ENCODE data around the gene ZNF488. TPM values are rescaled to one million over a fixed set of nuclear protein-coding genes. Genes with fewer than 3 reads are reported as not detected.

Gene ZNF488
- polyA plus RNA-seq, 1 donor from 2014 or later, result 0.85 TPM

DNA sequence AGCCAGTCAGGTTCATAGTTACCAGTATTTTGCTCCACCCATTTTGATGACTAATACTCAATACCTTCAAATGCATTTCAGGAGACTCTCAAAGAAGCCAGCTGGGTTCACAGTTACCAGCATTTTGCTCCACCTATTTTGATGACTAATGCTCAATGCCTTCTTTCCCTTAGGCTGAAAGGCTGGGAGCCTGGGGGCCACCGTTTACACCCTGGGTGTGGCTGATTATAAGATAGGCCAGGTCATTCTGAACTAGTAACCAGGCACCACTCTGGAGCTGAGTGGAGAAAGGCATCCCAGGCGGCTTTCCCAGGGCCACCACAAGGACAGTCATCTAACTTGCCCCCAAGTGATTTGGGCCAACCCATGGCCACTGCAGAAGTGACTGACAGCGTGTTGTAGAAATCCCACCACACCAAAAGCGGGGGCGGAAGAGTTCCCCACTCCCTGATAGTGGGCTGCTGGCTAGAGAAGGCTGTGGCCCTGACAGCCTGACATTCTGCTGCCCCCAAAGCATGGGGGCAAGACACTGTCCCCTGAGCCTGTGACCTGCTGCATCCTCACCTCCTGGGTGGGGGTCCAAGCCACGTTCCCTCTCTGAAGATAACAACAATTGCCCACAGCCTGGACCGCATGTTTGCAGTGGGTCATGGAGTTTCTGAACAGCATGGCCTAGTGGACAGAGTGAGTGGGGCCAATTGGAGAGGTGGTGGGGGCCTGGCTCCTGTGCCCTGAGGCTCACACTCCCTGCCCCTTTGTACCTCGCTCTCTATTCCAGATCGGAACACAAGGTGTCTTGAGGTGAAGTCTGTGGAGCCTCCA lies 23.0 kb upstream of the ZNF488 start:
- no peak overlapping the region for H3K4me2 ChIP-seq (ENCODE audit: low read length)

DNA sequence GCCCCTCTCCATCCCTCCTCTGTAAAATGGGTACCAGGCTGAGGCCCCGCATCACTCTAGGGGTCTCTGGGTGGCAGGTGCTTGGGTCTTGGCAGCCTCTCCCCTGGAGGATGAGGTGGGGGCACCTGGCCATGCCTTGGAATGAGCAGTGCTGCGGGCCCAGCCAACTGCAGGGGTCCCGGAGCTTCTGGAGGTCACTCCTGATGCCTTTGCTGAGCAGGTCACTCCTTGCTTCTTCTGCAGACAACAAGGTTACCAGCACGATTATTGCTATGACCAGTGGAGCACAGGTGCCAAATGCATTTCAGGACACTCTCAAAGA lies 22.4 kb upstream of the ZNF488 start:
- no peak overlapping the region for H3K4me3 ChIP-seq (ENCODE audit: low read length)
- H3K36me3 ChIP-seq (ENCODE audit: insufficient read depth, low read length), result no peaks in the 10 kb centered on the region
- H3F3A ChIP-seq (ENCODE audit: insufficient read depth, low read length, poor library complexity, severe bottlenecking), result no peaks in the 10 kb centered on the region
- no peaks in the 10 kb centered on the region for H4K20me1 ChIP-seq (ENCODE audit: insufficient read depth)
- H3K79me2 ChIP-seq (replicated peaks; ENCODE audit: insufficient read depth, low read length), result no peaks in the 10 kb centered on the region
- no peak overlapping the region for H3K27ac ChIP-seq (ENCODE audit: low read length)
- no peak overlapping the region for H3K9ac ChIP-seq (ENCODE audit: low read length)
- H3K9me2 ChIP-seq (ENCODE audit: insufficient read depth, low read length), result no peaks in the 10 kb centered on the region
- no peaks in the 10 kb centered on the region for H3K9me3 ChIP-seq (ENCODE audit: low read length)
- H2AFZ ChIP-seq (ENCODE audit: low read depth, low read length), result no peak overlapping the region
- H3K4me2 ChIP-seq (ENCODE audit: low read length), result no peak overlapping the region
- H3K27me3 ChIP-seq (ENCODE audit: insufficient read depth, low read depth, low read length), result no peaks in the 10 kb centered on the region
- no peak for TF ChIP-seq POLR2AphosphoS5 (IDR thresholded peaks at IDR 0.05)
- TF ChIP-seq, protein P1, sequence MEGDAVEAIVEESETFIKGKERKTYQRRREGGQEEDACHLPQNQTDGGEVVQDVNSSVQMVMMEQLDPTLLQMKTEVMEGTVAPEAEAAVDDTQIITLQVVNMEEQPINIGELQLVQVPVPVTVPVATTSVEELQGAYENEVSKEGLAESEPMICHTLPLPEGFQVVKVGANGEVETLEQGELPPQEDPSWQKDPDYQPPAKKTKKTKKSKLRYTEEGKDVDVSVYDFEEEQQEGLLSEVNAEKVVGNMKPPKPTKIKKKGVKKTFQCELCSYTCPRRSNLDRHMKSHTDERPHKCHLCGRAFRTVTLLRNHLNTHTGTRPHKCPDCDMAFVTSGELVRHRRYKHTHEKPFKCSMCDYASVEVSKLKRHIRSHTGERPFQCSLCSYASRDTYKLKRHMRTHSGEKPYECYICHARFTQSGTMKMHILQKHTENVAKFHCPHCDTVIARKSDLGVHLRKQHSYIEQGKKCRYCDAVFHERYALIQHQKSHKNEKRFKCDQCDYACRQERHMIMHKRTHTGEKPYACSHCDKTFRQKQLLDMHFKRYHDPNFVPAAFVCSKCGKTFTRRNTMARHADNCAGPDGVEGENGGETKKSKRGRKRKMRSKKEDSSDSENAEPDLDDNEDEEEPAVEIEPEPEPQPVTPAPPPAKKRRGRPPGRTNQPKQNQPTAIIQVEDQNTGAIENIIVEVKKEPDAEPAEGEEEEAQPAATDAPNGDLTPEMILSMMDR (IDR thresholded peaks at IDR 0.05; ENCODE audit: poor library complexity, severe bottlenecking), result no peak
- TF ChIP-seq EZH2 (IDR thresholded peaks at IDR 0.05; ENCODE audit: borderline replicate concordance, insufficient read depth, low read length, poor library complexity, severe bottlenecking), result no peak
- TF ChIP-seq TAF1 (IDR thresholded peaks at IDR 0.05; ENCODE audit: low read depth), result no peak
- TF ChIP-seq EP300 (conservative IDR thresholded peaks at IDR 0.05; ENCODE audit: poor library complexity, severe bottlenecking), result no peak
- TF ChIP-seq REST (IDR thresholded peaks at IDR 0.05; ENCODE audit: borderline replicate concordance), result no peak
- no peak for TF ChIP-seq RAD21 (conservative IDR thresholded peaks at IDR 0.05)

More for the DNA sequence above, 23.0 kb upstream of the ZNF488 start:
- no peaks in the 10 kb centered on the region for H3K9me2 ChIP-seq (ENCODE audit: insufficient read depth, low read length)
- no peaks in the 10 kb centered on the region for H3K36me3 ChIP-seq (ENCODE audit: insufficient read depth, low read length)
- H3K27me3 ChIP-seq (ENCODE audit: insufficient read depth, low read depth, low read length), result no peaks in the 10 kb centered on the region
- H3K4me3 ChIP-seq (ENCODE audit: low read length), result no peak overlapping the region
- H3F3A ChIP-seq (ENCODE audit: insufficient read depth, low read length, poor library complexity, severe bottlenecking), result no peaks in the 10 kb centered on the region
- no peak for TF ChIP-seq EZH2 (IDR thresholded peaks at IDR 0.05; ENCODE audit: borderline replicate concordance, insufficient read depth, low read length, poor library complexity, severe bottlenecking)
- no peak for TF ChIP-seq REST (IDR thresholded peaks at IDR 0.05; ENCODE audit: borderline replicate concordance)
- TF ChIP-seq MXI1 (conservative IDR thresholded peaks at IDR 0.05; ENCODE audit: poor library complexity, severe bottlenecking), result no peak
- TF ChIP-seq EP300 (conservative IDR thresholded peaks at IDR 0.05; ENCODE audit: poor library complexity, severe bottlenecking), result no peak
- TF ChIP-seq RAD21 (conservative IDR thresholded peaks at IDR 0.05), result no peak
- TF ChIP-seq SMC3 (conservative IDR thresholded peaks at IDR 0.05; ENCODE audit: poor library complexity), result no peak
- TF ChIP-seq, protein P1 (IDR thresholded peaks at IDR 0.05; ENCODE audit: poor library complexity, severe bottlenecking), result no peak
- no peak for TF ChIP-seq TAF1 (IDR thresholded peaks at IDR 0.05; ENCODE audit: low read depth)
- TF ChIP-seq POLR2AphosphoS5 (IDR thresholded peaks at IDR 0.05), result no peak
- no peaks in the 10 kb centered on the region for H3K9me3 ChIP-seq (ENCODE audit: low read length)
- no peak overlapping the region for H3K27ac ChIP-seq (ENCODE audit: low read length)
- no peak overlapping the region for H3K9ac ChIP-seq (ENCODE audit: low read length)
- no peak overlapping the region for H2AFZ ChIP-seq (ENCODE audit: low read depth, low read length)
- H3K79me2 ChIP-seq (replicated peaks; ENCODE audit: insufficient read depth, low read length), result no peaks in the 10 kb centered on the region
- no peaks in the 10 kb centered on the region for H4K20me1 ChIP-seq (ENCODE audit: insufficient read depth)

All from neural cell (in vitro differentiated cells).